IPS DF 4.7 (cell line): Measurements from ENCODE around the gene SH3BP5L.
"Not testable (repeated sequence)": the region's sequence is repeated elsewhere in the genome, so short reads cannot be mapped to it uniquely, and the experiment has no call there.

Experiments
- DNase-seq: peaks from one replicate; pipeline ENCODE4 v3.0.0-alpha.2; 2013; ENCODE audit warnings: low spot score; ENCODE audit errors: extremely low read depth

Gene SH3BP5L

GRCh38 chr1:248810727-248811513 is 14.8 kb downstream of the SH3BP5L start:
- DNase-seq: no peak

GRCh38 chr1:248810000-248810726 is 15.6 kb downstream of the SH3BP5L start:
- DNase-seq: no peak

GRCh38 chr1:248808876-248809275 is 16.8 kb downstream of the SH3BP5L start:
- no peak for DNase-seq

GRCh38 chr1:248807067-248807737 is 18.5 kb downstream of the SH3BP5L start:
- DNase-seq: no peak

GRCh38 chr1:248805876-248806275 is 19.8 kb downstream of the SH3BP5L start:
- no peak for DNase-seq

- DNase-seq: no peak
Observed at GRCh38 chr1:248804771-248805681, 20.7 kb downstream of the SH3BP5L start.

- not testable (repeated sequence) for DNase-seq
Observed at GRCh38 chr1:248803501-248803900, 22.2 kb downstream of the SH3BP5L start.

GRCh38 chr1:248802454-248802853 is 23.3 kb downstream of the SH3BP5L start:
- no peak for DNase-seq

GRCh38 chr1:248800459-248800858 is 25.3 kb downstream of the SH3BP5L start:
- DNase-seq: no peak

GRCh38 chr1:248798791-248799190 is 26.9 kb downstream of the SH3BP5L start:
- no peak for DNase-seq

- not testable (repeated sequence) for DNase-seq
Observed at GRCh38 chr1:248794663-248795062, 31.1 kb downstream of the SH3BP5L start.

GRCh38 chr1:248793592-248793991 is 32.1 kb downstream of the SH3BP5L start:
- DNase-seq: no peak

- no peak for DNase-seq
Observed at GRCh38 chr1:248792342-248792741, 33.4 kb downstream of the SH3BP5L start.

- DNase-seq: no peak
Observed at GRCh38 chr1:248791010-248791409, 34.7 kb downstream of the SH3BP5L start.

GRCh38 chr1:248790456-248790855 is 35.3 kb downstream of the SH3BP5L start:
- no peak for DNase-seq

- DNase-seq: not testable (repeated sequence)
Observed at GRCh38 chr1:248789337-248789736, 36.4 kb downstream of the SH3BP5L start.

- DNase-seq: no peak
Observed at GRCh38 chr1:248788327-248788726, 37.4 kb downstream of the SH3BP5L start.

GRCh38 chr1:248787430-248787829 is 38.3 kb downstream of the SH3BP5L start:
- DNase-seq: no peak

GRCh38 chr1:248786156-248786555 is 39.6 kb downstream of the SH3BP5L start:
- DNase-seq: no peak

GRCh38 chr1:248783367-248783766 is 42.3 kb downstream of the SH3BP5L start:
- no peak for DNase-seq
